ENCODE measurements around the gene PKD2L2.

The PKD2L2 gene

GRCh38 chr5:137891849-137892248 is 2.6 kb downstream of the PKD2L2 start:
- no peaks in the 10 kb centered on the region for H3K36me3 ChIP-seq (ENCODE audit: low read depth)
- H3K27me3 ChIP-seq (ENCODE audit: insufficient read depth, poor library complexity, severe bottlenecking) = no peaks in the 10 kb centered on the region
- DNase-seq (ENCODE audit: low spot score) = no peak
- no peak overlapping the region for H3K27ac ChIP-seq (ENCODE audit: poor library complexity, severe bottlenecking)
- no peak for ATAC-seq (ENCODE audit: low read depth)
- H3K4me3 ChIP-seq (ENCODE audit: severe bottlenecking) = no peak overlapping the region
- no peaks in the 10 kb centered on the region for H3K9me3 ChIP-seq (ENCODE audit: severe bottlenecking)
- no peaks in the 10 kb centered on the region for H3K4me1 ChIP-seq (ENCODE audit: insufficient read depth, poor library complexity, severe bottlenecking)
- peak; percentile 12 for TF ChIP-seq CTCF (IDR thresholded peaks at IDR 0.05; ENCODE audit: poor library complexity, severe bottlenecking)

DNA sequence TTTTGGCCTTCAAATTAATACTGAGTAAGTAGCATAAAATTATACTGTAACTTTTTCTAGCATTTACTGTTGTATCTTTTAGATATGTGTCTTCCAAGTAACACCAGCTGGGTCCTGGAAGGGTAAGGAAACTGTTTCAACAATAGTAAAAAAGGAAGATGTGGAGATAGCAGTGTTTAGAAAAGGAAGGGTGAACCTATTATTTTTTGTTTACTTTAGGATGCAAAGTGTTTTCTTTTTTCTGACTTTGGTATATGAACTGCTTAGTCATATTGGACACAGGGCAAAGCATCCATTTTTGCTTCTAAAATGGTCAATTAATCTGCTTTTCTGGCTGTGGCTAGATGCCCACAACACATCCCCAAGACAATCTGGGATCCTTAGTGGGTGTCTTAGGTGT is 5.3 kb downstream of the PKD2L2 start:
- H3K9me3 ChIP-seq (ENCODE audit: severe bottlenecking) = no peaks in the 10 kb centered on the region
- DNase-seq (ENCODE audit: low spot score) = no peak
- H3K4me1 ChIP-seq (ENCODE audit: insufficient read depth, poor library complexity, severe bottlenecking) = no peaks in the 10 kb centered on the region
- H3K27me3 ChIP-seq (ENCODE audit: insufficient read depth, poor library complexity, severe bottlenecking) = no peaks in the 10 kb centered on the region
- no peak overlapping the region for H3K4me3 ChIP-seq (ENCODE audit: severe bottlenecking)
- no peak overlapping the region for H3K27ac ChIP-seq (ENCODE audit: poor library complexity, severe bottlenecking)
- H3K36me3 ChIP-seq (ENCODE audit: low read depth) = no peaks in the 10 kb centered on the region
- no peak for TF ChIP-seq CTCF (IDR thresholded peaks at IDR 0.05; ENCODE audit: poor library complexity, severe bottlenecking)
- ATAC-seq (ENCODE audit: low read depth) = no peak

DNA sequence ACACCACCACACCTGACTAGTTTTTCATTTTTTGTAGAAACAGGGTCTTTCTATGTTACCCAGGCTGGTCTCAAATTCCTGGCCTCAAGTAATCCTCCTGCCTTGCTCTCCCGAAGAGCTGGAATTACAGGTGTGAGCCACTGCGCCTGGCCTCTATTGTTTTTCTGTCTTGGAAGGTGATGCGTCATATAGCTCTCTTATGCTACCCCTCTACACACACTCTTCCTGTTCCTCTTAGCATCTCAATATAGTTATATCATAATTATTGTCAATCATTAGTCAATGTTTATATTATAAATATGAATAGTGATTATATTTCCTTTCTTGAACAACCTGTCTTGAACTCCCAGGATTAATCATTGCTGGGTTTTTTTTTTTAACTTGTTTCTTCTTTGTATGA is 7.3 kb downstream of the PKD2L2 start:
- no peaks in the 10 kb centered on the region for H3K36me3 ChIP-seq (ENCODE audit: low read depth)
- no peaks in the 10 kb centered on the region for H3K4me1 ChIP-seq (ENCODE audit: insufficient read depth, poor library complexity, severe bottlenecking)
- H3K27ac ChIP-seq (ENCODE audit: poor library complexity, severe bottlenecking) = no peak overlapping the region
- no peaks in the 10 kb centered on the region for H3K9me3 ChIP-seq (ENCODE audit: severe bottlenecking)
- no peaks in the 10 kb centered on the region for H3K27me3 ChIP-seq (ENCODE audit: insufficient read depth, poor library complexity, severe bottlenecking)
- DNase-seq (ENCODE audit: low spot score) (no peak), ATAC-seq (ENCODE audit: low read depth) (no peak)
- TF ChIP-seq CTCF (IDR thresholded peaks at IDR 0.05; ENCODE audit: poor library complexity, severe bottlenecking) = no peak
- H3K4me3 ChIP-seq (ENCODE audit: severe bottlenecking) = no peak overlapping the region

GRCh38 chr5:137899493-137899892 is 10.2 kb downstream of the PKD2L2 start:
- H3K9me3 ChIP-seq (ENCODE audit: severe bottlenecking) = no peaks in the 10 kb centered on the region
- no peak overlapping the region for H3K4me3 ChIP-seq (ENCODE audit: severe bottlenecking)
- no peak overlapping the region for H3K27ac ChIP-seq (ENCODE audit: poor library complexity, severe bottlenecking)
- no peak for TF ChIP-seq CTCF (IDR thresholded peaks at IDR 0.05; ENCODE audit: poor library complexity, severe bottlenecking)
- ATAC-seq (ENCODE audit: low read depth) = no peak
- no peaks in the 10 kb centered on the region for H3K27me3 ChIP-seq (ENCODE audit: insufficient read depth, poor library complexity, severe bottlenecking)
- no peak for DNase-seq (ENCODE audit: low spot score)
- no peaks in the 10 kb centered on the region for H3K4me1 ChIP-seq (ENCODE audit: insufficient read depth, poor library complexity, severe bottlenecking)
- H3K36me3 ChIP-seq (ENCODE audit: low read depth) = no peaks in the 10 kb centered on the region

- Histone ChIP-seq H3K4me1 (ENCODE audit: insufficient read depth, poor library complexity, severe bottlenecking) (no peaks in the 10 kb centered on the region), H3K27ac (ENCODE audit: poor library complexity, severe bottlenecking) (no peak overlapping the region), H3K27me3 (ENCODE audit: insufficient read depth, poor library complexity, severe bottlenecking) (no peaks in the 10 kb centered on the region), H3K9me3 (ENCODE audit: severe bottlenecking) (no peaks in the 10 kb centered on the region), H3K36me3 (ENCODE audit: low read depth) (no peaks in the 10 kb centered on the region), H3K4me3 (ENCODE audit: severe bottlenecking) (no peak overlapping the region)
- no peak for ATAC-seq (ENCODE audit: low read depth)
- no peak for DNase-seq (ENCODE audit: low spot score)
- no peak for TF ChIP-seq CTCF (IDR thresholded peaks at IDR 0.05; ENCODE audit: poor library complexity, severe bottlenecking)
Observed at GRCh38 chr5:137901011-137901817, 12.0 kb downstream of the PKD2L2 start.

All from RWPE2 (cell line).